ENCODE data around the gene FCRL2.

DNA sequence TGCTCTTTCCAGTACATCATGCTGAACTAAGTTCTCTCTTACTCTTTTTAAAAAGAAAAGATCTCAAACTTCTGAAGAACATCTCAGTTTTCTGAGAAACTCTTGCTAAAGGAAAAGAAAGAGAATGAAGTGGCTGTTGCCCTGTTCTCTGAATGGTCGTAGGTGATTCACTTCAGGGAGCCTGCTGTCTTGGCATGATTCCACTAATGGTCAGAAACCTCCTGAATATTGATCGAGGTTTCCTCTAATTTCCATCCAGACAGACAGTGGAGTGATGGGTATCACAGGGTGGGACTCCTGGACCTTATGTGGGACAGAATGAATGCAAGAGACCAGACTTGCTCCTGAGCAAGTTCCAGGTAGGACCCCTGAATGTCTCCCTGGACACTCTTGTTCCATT is 2.5 kb downstream of the FCRL2 start:
- TF ChIP-seq, protein P1, sequence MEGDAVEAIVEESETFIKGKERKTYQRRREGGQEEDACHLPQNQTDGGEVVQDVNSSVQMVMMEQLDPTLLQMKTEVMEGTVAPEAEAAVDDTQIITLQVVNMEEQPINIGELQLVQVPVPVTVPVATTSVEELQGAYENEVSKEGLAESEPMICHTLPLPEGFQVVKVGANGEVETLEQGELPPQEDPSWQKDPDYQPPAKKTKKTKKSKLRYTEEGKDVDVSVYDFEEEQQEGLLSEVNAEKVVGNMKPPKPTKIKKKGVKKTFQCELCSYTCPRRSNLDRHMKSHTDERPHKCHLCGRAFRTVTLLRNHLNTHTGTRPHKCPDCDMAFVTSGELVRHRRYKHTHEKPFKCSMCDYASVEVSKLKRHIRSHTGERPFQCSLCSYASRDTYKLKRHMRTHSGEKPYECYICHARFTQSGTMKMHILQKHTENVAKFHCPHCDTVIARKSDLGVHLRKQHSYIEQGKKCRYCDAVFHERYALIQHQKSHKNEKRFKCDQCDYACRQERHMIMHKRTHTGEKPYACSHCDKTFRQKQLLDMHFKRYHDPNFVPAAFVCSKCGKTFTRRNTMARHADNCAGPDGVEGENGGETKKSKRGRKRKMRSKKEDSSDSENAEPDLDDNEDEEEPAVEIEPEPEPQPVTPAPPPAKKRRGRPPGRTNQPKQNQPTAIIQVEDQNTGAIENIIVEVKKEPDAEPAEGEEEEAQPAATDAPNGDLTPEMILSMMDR (IDR thresholded peaks at IDR 0.05): no peak
- TF ChIP-seq POLR2A (IDR thresholded peaks at IDR 0.05): no peak
